Activated effector memory CD4-positive, alpha-beta T cell treated with anti-CD3 and anti-CD28 coated beads, Interleukin-2, amount 50 U/mL, for 16 hours (primary cell): ENCODE data around the gene KRTCAP3.

Source experiments
- DNase-seq: peaks from one replicate; pipeline ENCODE4 v3.0.0-alpha.2; 2020

KRTCAP3 gene

GRCh38 chr2:27441226-27441926 is 805 bp upstream of the KRTCAP3 start:
- peak; percentile 52 for DNase-seq

- DNase-seq = peak; percentile 46
Observed at GRCh38 chr2:27442920-27443282, 720 bp downstream of the KRTCAP3 start.

- DNase-seq = no peak
Observed at GRCh38 chr2:27445155-27445554, 3.0 kb downstream of the KRTCAP3 start.

GRCh38 chr2:27445615-27446014 is 3.4 kb downstream of the KRTCAP3 start:
- no peak for DNase-seq

GRCh38 chr2:27446057-27446456 is 3.9 kb downstream of the KRTCAP3 start:
- DNase-seq = no peak

GRCh38 chr2:27448381-27448780 is 6.2 kb downstream of the KRTCAP3 start:
- DNase-seq = no peak

DNA sequence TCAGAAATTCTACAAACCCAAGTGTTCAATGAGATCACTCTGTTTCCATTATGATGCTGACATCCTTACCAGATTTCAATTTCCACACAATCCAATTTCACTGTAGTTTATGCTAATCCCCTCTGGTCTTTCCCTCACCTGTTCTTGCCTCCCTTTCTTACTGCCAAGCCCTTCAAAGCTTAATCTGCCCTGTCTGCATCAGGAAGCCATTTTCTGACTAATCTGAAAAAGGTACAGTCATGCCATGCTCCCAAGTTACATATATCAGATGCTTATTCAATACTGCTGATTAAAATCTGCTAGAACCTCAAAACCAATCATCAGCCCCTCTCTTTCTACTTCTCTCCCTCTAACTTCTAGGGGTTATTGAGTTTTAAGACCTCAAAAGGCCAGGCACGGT is 8.9 kb downstream of the KRTCAP3 start:
- DNase-seq = no peak

DNA sequence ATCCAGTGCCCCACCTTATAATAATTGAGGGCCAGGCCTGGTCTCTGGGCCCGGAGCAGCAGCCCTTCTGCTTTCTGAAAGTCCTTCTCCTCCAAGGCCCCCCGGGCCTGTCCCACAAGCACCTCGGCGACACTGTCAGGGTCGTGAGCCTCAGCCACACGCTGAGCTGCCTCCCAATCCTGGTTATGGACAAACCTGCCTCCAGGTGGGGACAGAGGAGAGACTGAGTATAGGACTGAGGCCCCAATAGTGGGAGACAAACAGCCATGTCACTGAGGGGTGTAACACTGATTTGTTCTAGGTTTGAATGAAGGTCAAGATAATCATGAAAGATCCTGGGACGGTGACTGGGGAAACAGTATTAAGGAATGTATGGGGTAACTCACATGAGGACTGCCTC is 11.8 kb downstream of the KRTCAP3 start:
- no peak for DNase-seq

DNA sequence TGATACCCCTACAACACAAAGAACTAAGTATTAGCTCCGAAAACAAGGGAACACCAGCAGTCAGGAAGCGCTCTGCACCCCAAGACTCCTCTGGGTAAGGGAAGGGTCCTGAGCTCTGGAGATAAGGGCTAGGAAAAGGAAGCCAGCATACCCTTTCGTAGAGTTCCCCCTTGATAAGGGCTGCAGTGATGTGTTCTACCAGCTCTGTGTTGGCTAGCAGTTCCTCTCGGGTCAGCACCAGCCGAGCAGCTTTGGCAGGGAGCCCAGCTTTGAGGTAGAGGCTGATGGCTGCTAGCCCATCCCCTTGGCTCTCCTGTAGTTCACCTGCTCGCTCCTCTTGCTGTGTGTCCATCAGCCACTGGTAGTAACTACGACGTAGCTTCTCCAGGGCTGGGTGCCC is 18.9 kb downstream of the KRTCAP3 start:
- no peak for DNase-seq

DNA sequence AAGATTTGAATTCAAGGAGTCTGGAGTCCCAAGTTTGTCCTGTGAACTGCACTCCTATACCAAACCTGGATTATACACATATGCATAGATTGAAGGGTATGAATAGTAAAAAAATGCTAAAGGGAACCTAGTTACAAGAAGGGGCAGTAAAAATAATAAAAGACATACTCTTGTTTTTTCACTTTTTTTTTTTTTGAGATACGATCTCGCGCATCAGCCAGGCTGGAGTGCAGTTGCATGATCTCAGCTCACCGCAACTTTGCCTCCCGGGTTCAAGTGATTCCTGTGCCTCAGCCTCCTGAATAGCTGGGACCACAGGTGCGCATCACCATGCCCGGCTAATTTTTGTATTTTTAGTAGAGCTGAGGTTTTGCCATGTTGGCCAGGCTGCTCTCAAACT is 22.3 kb downstream of the KRTCAP3 start:
- no peak for DNase-seq

- DNase-seq = no peak
Observed at GRCh38 chr2:27471961-27472360, 29.8 kb downstream of the KRTCAP3 start.

GRCh38 chr2:27485496-27485895 is 43.3 kb downstream of the KRTCAP3 start:
- DNase-seq = no peak

DNA sequence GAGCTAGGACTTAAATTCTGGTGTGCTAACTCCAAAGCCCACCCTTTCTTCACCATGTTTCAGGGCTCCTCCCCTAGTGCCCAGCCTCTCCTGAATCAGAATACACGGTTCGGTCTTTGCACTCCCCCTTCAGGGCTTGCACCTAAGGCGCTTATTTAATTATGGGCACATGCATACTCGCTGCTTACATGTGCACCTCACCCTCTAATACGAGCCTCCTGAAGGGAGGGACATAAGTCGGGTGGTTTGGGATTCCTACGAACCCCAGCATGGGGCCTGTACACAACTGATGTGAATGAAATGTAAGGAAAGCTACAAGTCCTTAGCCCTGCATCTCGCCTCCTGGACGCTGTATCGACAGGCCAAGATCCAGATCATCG is 46.9 kb downstream of the KRTCAP3 start:
- no peak for DNase-seq

GRCh38 chr2:27489498-27490397 is 47.6 kb downstream of the KRTCAP3 start, which contains the start of gene IFT172:
Gene IFT172 (minus strand): TSS chr2:27489743. CDS start chr2:27489653, 90 bp downstream.
- peak; percentile 100 for DNase-seq

- no peak for DNase-seq
Observed at GRCh38 chr2:27492557-27492956, 50.4 kb downstream of the KRTCAP3 start.

- DNase-seq = no peak
Observed at GRCh38 chr2:27493948-27494283, 51.7 kb downstream of the KRTCAP3 start.
